ENCODE results near the gene TFPI. TPM values are rescaled to one million over a fixed set of nuclear protein-coding genes. Genes with fewer than 3 reads are reported as not detected.
"Not testable (repeated sequence)": the region's sequence is repeated elsewhere in the genome, so short reads cannot be mapped to it uniquely, and the experiment has no call there.

The TFPI gene
- total RNA-seq, 5 donors from 2014 or later (not counting 1 experiment from before 2014, with no cell fraction given): 0.47 to 1.5 (median 1.0) TPM

GRCh38 chr2:187544371-187545080, 9.7 kb downstream of the TFPI start:
- ATAC-seq (replicated peaks in 1 of 4) (no peak), DNase-seq (no peak)
- Mint-ChIP-seq H3K27ac (no peak overlapping the region), H3K4me1 (no peaks in the 10 kb centered on the region), H3K27me3 (no peaks in the 10 kb centered on the region), H3K4me3 (no peak overlapping the region), H3K36me3 (no peaks in the 10 kb centered on the region), H3K9me3 (peaks cover 0 to under 1% (median 0%) of the 10 kb centered on the region in 3 donors)
- CTCF ChIA-PET: interaction anchor here in 1 of 2 donors (0.7 kb wide), 1 partner anchor 478 kb away, joined by 3 read pairs; no protein-coding TSS in a partner anchor
- POLR2A ChIA-PET: no interaction called here
- no peaks in the 10 kb centered on the region for H3K4me1 ChIP-seq (ENCODE audit: control insufficient read depth in 1 of 2, extremely low read depth in 1 of 2, insufficient read depth in 2 of 2, low read length in 2 of 2)
- no peak overlapping the region for H3K4me3 ChIP-seq (ENCODE audit: control insufficient read depth in 1 of 2, extremely low read depth in 1 of 2, low read length in 1 of 2)
- no peak overlapping the region for H3K27ac ChIP-seq (ENCODE audit: low read length)
- H3K36me3 ChIP-seq (ENCODE audit: control insufficient read depth in 2 of 2, extremely low read depth in 1 of 2, insufficient read depth in 1 of 2, low read length in 1 of 2): no peaks in the 10 kb centered on the region
- H3K9me3 ChIP-seq: no peaks in the 10 kb centered on the region
- H3K27me3 ChIP-seq (replicated peaks in 1 of 2; ENCODE audit: control insufficient read depth in 2 of 2, extremely low read depth in 1 of 2, insufficient read depth in 2 of 2, low read length in 1 of 2): no peaks in the 10 kb centered on the region
- WGBS (ENCODE audit: insufficient coverage): 88% methylated on average over 4 of the region's 16 CpGs

- Mint-ChIP-seq H3K9me3 (peaks cover 0 to 6% (median 0%) of the 10 kb centered on the region in 3 donors), H3K27me3 (no peaks in the 10 kb centered on the region), H3K36me3 (no peaks in the 10 kb centered on the region), H3K27ac (no peak overlapping the region), H3K4me3 (no peak overlapping the region), H3K4me1 (no peaks in the 10 kb centered on the region)
- Histone ChIP-seq H3K27ac (ENCODE audit: low read length) (no peak overlapping the region), H3K36me3 (ENCODE audit: control insufficient read depth in 2 of 2, extremely low read depth in 1 of 2, insufficient read depth in 1 of 2, low read length in 1 of 2) (no peaks in the 10 kb centered on the region), H3K4me3 (ENCODE audit: control insufficient read depth in 1 of 2, extremely low read depth in 1 of 2, low read length in 1 of 2) (no peak overlapping the region), H3K27me3 (replicated peaks in 1 of 2; ENCODE audit: control insufficient read depth in 2 of 2, extremely low read depth in 1 of 2, insufficient read depth in 2 of 2, low read length in 1 of 2) (no peaks in the 10 kb centered on the region), H3K4me1 (ENCODE audit: control insufficient read depth in 1 of 2, extremely low read depth in 1 of 2, insufficient read depth in 2 of 2, low read length in 2 of 2) (no peaks in the 10 kb centered on the region), H3K9me3 (no peaks in the 10 kb centered on the region)
- ATAC-seq (replicated peaks in 1 of 4) (no peak), DNase-seq (no peak)
- ChIA-PET CTCF (no interaction called here), POLR2A (no interaction called here)
Observed at GRCh38 chr2:187543488-187543887, 10.7 kb downstream of the TFPI start.

DNA sequence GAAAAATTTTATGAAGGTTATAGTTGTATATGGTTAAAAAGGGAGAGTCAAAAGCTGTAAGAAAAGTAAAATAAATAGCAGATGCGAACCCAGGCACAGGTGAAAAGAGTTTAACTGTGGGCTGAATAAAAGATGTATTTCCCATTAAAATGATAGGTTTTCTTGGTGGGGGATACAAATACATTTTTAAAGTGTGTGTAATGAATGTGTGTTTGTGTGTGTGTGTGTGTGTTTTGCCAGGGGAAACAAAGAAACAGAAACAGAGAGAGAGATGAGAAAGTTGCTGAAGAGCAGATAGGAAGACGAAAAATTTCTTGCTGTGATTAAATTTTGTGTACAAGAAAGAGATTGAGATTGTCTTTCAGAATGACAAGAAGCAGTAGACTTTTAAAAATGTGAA, 12.1 kb downstream of the TFPI start:
- no peaks in the 10 kb centered on the region for H3K4me1 ChIP-seq (ENCODE audit: control insufficient read depth in 1 of 2, extremely low read depth in 1 of 2, insufficient read depth in 2 of 2, low read length in 2 of 2)
- H3K4me3 ChIP-seq (ENCODE audit: control insufficient read depth in 1 of 2, extremely low read depth in 1 of 2, low read length in 1 of 2): no peak overlapping the region
- H3K9me3 ChIP-seq: no peaks in the 10 kb centered on the region
- ChIA-PET CTCF (no interaction called here), POLR2A (no interaction called here)
- Mint-ChIP-seq H3K36me3 (no peaks in the 10 kb centered on the region), H3K9me3 (peaks cover 0 to 6% (median 0%) of the 10 kb centered on the region in 3 donors), H3K4me1 (no peaks in the 10 kb centered on the region), H3K4me3 (no peak overlapping the region), H3K27ac (no peak overlapping the region), H3K27me3 (no peaks in the 10 kb centered on the region)
- no peaks in the 10 kb centered on the region for H3K27me3 ChIP-seq (replicated peaks in 1 of 2; ENCODE audit: control insufficient read depth in 2 of 2, extremely low read depth in 1 of 2, insufficient read depth in 2 of 2, low read length in 1 of 2)
- H3K27ac ChIP-seq (ENCODE audit: low read length): no peak overlapping the region
- WGBS (ENCODE audit: insufficient coverage): 56% methylated on average over 1 of the region's 2 CpGs
- ATAC-seq (replicated peaks in 1 of 4) (no peak), DNase-seq (no peak)
- no peaks in the 10 kb centered on the region for H3K36me3 ChIP-seq (ENCODE audit: control insufficient read depth in 2 of 2, extremely low read depth in 1 of 2, insufficient read depth in 1 of 2, low read length in 1 of 2)

- no peak overlapping the region for H3K4me3 ChIP-seq (ENCODE audit: control insufficient read depth in 1 of 2, extremely low read depth in 1 of 2, low read length in 1 of 2)
- no peaks in the 10 kb centered on the region for H3K36me3 ChIP-seq (ENCODE audit: control insufficient read depth in 2 of 2, extremely low read depth in 1 of 2, insufficient read depth in 1 of 2, low read length in 1 of 2)
- POLR2A ChIA-PET: no interaction called here
- no peak for DNase-seq
- CTCF ChIA-PET: no interaction called here
- no peaks in the 10 kb centered on the region for H3K9me3 ChIP-seq
- no peaks in the 10 kb centered on the region for H3K27me3 ChIP-seq (replicated peaks in 1 of 2; ENCODE audit: control insufficient read depth in 2 of 2, extremely low read depth in 1 of 2, insufficient read depth in 2 of 2, low read length in 1 of 2)
- ATAC-seq (replicated peaks in 1 of 4): no peak
- WGBS (ENCODE audit: insufficient coverage): 75% methylated on average over 3 of the region's 7 CpGs
- H3K4me3 Mint-ChIP-seq: no peak overlapping the region
- H3K9me3 Mint-ChIP-seq: peaks cover 0 to 6% (median 0%) of the 10 kb centered on the region in 3 donors
- H3K36me3 Mint-ChIP-seq: no peaks in the 10 kb centered on the region
- H3K27me3 Mint-ChIP-seq: no peaks in the 10 kb centered on the region
- H3K4me1 Mint-ChIP-seq: no peaks in the 10 kb centered on the region
- H3K27ac Mint-ChIP-seq: no peak overlapping the region
- no peak overlapping the region for H3K27ac ChIP-seq (ENCODE audit: low read length)
- H3K4me1 ChIP-seq (ENCODE audit: control insufficient read depth in 1 of 2, extremely low read depth in 1 of 2, insufficient read depth in 2 of 2, low read length in 2 of 2): no peaks in the 10 kb centered on the region
Observed at GRCh38 chr2:187541086-187542085, 12.8 kb downstream of the TFPI start.

GRCh38 chr2:187538222-187538621, 16.0 kb downstream of the TFPI start:
- H3K4me3 Mint-ChIP-seq; POLR2A ChIA-PET; H3K9me3 ChIP-seq; H3K36me3 ChIP-seq (ENCODE audit: control insufficient read depth in 2 of 2, extremely low read depth in 1 of 2, insufficient read depth in 1 of 2, low read length in 1 of 2); H3K27ac ChIP-seq (ENCODE audit: low read length); H3K27me3 Mint-ChIP-seq; CTCF ChIA-PET; H3K4me1 Mint-ChIP-seq; DNase-seq; H3K4me3 ChIP-seq (ENCODE audit: control insufficient read depth in 1 of 2, extremely low read depth in 1 of 2, low read length in 1 of 2); H3K4me1 ChIP-seq (ENCODE audit: control insufficient read depth in 1 of 2, extremely low read depth in 1 of 2, insufficient read depth in 2 of 2, low read length in 2 of 2); H3K27ac Mint-ChIP-seq; H3K27me3 ChIP-seq (replicated peaks in 1 of 2; ENCODE audit: control insufficient read depth in 2 of 2, extremely low read depth in 1 of 2, insufficient read depth in 2 of 2, low read length in 1 of 2); H3K36me3 Mint-ChIP-seq; ATAC-seq (replicated peaks in 1 of 4): not testable (repeated sequence)
- no CpG with 5 or more reads among the region's 2 CpGs for WGBS (ENCODE audit: insufficient coverage)
- peaks cover 6 to 13% (median 12%) of the 10 kb centered on the region in 3 donors for H3K9me3 Mint-ChIP-seq

GRCh38 chr2:187535381-187535780, 18.9 kb downstream of the TFPI start:
- H3K27ac Mint-ChIP-seq; H3K4me3 Mint-ChIP-seq; POLR2A ChIA-PET; H3K27ac ChIP-seq (ENCODE audit: low read length); CTCF ChIA-PET; ATAC-seq (replicated peaks in 1 of 4); H3K4me1 ChIP-seq (ENCODE audit: control insufficient read depth in 1 of 2, extremely low read depth in 1 of 2, insufficient read depth in 2 of 2, low read length in 2 of 2); H3K27me3 Mint-ChIP-seq; H3K9me3 ChIP-seq; H3K4me3 ChIP-seq (ENCODE audit: control insufficient read depth in 1 of 2, extremely low read depth in 1 of 2, low read length in 1 of 2); H3K4me1 Mint-ChIP-seq; H3K36me3 ChIP-seq (ENCODE audit: control insufficient read depth in 2 of 2, extremely low read depth in 1 of 2, insufficient read depth in 1 of 2, low read length in 1 of 2); DNase-seq; H3K36me3 Mint-ChIP-seq; H3K27me3 ChIP-seq (replicated peaks in 1 of 2; ENCODE audit: control insufficient read depth in 2 of 2, extremely low read depth in 1 of 2, insufficient read depth in 2 of 2, low read length in 1 of 2): not testable (repeated sequence)
- no CpG with 5 or more reads among the region's 1 CpG for WGBS (ENCODE audit: insufficient coverage)
- peaks cover 6 to 13% (median 12%) of the 10 kb centered on the region in 3 donors for H3K9me3 Mint-ChIP-seq

Data from T-cell (primary cell).